D721Med (cell line): ENCODE measurements around the gene MYO6.
A peak's percentile ranks its signal among the peaks of the same experiment; 100 is the strongest.

Experiments
- DNase-seq: peaks from one replicate; pipeline ENCODE4 v3.0.0; 2011; ENCODE audit warnings: low spot score; ENCODE audit not compliant: insufficient read length
- FAIRE-seq: peaks from 2 replicates; lab custom pipeline; 2011; peaks lifted over from hg19 to GRCh38; lab: Jason Lieb, UNC
- TF ChIP-seq, protein P1 (sequence below): IDR thresholded peaks from 2 replicates; pipeline ENCODE4 v1.5.1; 2012; ENCODE audit warnings: mild to moderate bottlenecking, control low read depth; ENCODE audit not compliant: insufficient read depth; ENCODE audit errors: missing control alignments

MYO6 gene

DNA sequence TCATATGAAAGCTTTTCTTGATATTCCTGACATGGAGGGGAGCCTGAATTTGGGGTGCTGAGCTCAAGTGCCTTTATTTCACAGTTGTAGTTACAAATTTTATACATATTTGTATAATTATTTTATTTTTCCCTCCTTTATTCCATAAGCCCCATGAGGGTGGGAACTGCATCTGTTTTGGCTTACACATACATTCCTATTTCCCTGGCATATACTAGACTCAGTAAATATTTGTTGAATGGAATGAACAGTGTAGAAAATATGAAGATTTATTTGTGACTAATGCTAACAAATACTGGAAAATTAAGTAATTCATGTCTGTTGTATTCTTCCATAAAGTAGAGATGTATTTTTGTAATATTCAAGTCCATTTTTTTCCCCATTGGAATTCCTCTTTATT is 127.1 kb downstream of the MYO6 start:
- FAIRE-seq (no peak), DNase-seq (no peak)
- TF ChIP-seq, protein P1, sequence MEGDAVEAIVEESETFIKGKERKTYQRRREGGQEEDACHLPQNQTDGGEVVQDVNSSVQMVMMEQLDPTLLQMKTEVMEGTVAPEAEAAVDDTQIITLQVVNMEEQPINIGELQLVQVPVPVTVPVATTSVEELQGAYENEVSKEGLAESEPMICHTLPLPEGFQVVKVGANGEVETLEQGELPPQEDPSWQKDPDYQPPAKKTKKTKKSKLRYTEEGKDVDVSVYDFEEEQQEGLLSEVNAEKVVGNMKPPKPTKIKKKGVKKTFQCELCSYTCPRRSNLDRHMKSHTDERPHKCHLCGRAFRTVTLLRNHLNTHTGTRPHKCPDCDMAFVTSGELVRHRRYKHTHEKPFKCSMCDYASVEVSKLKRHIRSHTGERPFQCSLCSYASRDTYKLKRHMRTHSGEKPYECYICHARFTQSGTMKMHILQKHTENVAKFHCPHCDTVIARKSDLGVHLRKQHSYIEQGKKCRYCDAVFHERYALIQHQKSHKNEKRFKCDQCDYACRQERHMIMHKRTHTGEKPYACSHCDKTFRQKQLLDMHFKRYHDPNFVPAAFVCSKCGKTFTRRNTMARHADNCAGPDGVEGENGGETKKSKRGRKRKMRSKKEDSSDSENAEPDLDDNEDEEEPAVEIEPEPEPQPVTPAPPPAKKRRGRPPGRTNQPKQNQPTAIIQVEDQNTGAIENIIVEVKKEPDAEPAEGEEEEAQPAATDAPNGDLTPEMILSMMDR: no peak

DNA sequence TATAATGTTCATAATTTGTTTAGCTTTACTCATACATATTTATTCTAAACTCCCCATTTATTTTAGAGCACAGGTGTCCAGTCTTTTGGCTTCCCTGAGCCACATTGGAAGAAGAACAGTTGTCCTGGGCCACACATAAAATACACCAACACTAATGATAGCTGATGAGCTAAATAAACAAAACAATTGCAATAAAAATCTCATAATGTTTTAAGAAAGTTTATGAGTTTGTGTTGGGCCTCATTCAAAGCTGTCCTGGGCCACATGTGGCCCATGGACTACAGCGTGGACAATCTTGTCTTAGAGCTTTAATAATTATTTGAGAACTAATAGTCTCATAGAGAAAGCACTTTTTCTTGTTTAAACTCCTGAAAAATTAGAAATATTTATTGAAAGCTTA is 131.3 kb downstream of the MYO6 start:
- DNase-seq (no peak), FAIRE-seq (no peak)
- TF ChIP-seq, protein P1: no peak

DNA sequence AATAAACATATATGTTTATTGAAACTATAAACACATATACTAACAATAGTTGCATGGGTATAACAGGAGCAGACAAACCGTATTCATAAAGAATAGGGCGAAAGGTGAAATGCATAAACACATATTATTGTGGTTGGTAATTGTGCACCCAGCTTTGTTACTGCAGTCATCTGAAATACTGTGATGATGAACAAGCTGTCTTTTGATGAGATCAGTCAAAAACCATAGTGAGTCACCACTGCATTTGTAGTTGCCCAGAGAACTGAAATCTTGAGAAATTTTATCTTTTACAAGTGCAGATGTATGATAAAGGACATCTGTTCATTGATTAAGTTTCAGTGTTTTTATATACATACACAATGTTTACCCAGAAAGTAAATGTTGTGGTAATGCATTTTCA is 133.7 kb downstream of the MYO6 start:
- TF ChIP-seq, protein P1: no peak
- DNase-seq: no peak
- no peak for FAIRE-seq

DNA sequence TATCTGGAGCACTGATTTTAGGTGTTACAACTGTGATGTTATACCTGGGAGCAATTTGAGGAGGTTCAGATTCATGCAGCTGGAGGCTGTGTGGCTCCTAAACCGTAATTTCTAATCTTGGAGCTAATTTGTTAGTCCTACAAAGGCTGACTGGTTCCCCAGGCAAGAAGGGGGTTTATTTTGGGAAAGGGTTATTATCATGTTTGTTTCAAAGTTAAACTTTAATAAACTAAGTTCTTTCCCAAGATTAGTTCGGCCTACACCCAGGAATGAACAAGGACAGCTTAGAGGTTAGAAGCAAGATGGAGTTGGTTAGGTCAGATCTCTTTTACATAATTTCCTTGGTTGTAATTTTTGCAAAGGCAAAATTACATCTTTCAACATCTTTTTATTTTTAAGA is 135.8 kb downstream of the MYO6 start:
- DNase-seq (no peak), FAIRE-seq (no peak)
- TF ChIP-seq, protein P1: no peak

DNA sequence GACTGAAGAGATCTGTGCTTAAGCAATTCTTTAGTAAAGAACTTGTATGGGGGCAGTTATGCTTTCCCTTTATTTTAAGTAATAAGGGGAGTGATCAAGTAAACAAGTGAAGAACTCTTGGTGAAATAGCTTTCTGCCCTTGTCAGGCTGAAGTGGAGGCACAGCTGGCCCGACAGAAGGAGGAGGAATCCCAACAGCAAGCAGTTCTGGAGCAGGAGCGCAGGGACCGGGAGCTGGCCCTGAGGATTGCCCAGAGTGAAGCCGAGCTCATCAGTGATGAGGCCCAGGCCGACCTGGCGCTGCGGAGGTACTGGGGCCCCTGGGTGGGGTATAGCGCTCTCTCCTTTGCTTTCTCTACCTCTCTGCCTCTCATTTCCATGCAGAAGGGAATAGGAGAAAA is 143.3 kb downstream of the MYO6 start:
- no peak for DNase-seq
- no peak for FAIRE-seq
- TF ChIP-seq, protein P1: no peak

DNA sequence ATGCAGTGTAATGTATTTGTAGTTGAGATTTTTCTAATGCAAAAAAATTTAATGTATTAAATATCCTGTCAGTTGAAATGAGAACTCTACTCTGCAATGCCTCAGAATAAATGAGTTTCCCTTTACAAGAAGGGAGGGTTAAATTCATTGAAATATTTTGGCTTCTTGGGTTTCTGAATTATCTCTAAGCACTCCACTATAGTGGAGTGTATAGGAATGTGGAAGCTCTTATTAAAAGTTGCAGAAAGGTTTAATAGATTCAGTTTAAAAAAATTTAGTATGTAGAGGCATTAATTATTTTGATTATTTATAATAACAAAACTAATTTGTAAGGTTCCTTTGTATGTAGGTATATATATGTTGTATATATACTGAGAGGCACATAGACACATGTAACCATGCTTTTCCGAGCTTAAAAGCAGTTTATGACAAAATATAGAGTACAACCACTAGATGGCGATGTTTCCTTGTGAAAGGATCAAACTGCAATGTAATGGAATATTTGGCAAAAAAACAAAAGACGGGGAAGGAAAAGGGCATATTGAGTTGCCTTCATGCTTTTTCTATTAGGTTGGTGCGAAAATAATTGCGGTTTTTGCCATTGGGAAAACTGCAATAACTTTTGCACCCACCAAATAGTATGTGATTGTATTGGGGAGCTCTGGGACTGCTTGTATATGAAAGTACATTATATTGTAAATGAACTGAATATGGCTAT is 144.2 kb downstream of the MYO6 start:
- DNase-seq: no peak
- FAIRE-seq: peak; percentile 84
- TF ChIP-seq, protein P1: peak; percentile 79

DNA sequence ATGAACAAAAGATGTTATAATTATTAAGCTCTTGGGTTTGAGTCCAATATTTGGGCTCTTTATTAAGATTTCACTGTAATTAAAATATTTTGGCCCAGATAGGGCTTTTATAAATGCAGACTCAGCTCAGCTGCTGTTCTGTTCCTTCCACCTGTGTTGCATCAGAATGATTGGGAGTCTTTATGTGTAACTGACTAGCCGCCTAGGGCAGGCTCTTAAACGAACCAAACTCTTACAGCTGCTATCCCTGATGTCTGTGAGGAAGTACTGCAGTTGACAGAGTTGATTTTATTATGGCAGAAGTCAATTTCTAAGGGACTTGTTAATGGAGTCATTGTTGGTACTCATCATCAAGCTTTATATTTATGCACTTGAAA is 144.7 kb downstream of the MYO6 start:
- FAIRE-seq: no peak
- DNase-seq: no peak
- TF ChIP-seq, protein P1: no peak
